D721Med (cell line): ENCODE data around the gene DPP6.

ENCODE experiments used
- DNase-seq: peaks from one replicate; pipeline ENCODE4 v3.0.0; 2011; ENCODE audit warnings: low spot score; ENCODE audit not compliant: insufficient read length
- FAIRE-seq: peaks from 2 replicates; lab custom pipeline; 2011; peaks lifted over from hg19 to GRCh38; lab: Jason Lieb, UNC
- CTCF ChIP-seq: IDR thresholded peaks from 2 replicates; pipeline ENCODE4 v1.5.1; 2012; ENCODE audit warnings: mild to moderate bottlenecking, control low read depth; ENCODE audit not compliant: insufficient read depth; ENCODE audit errors: missing control alignments

Gene DPP6

GRCh38 chr7:154871507-154871906 lies 819.3 kb downstream of the DPP6 start:
- DNase-seq (no peak), FAIRE-seq (no peak)
- no peak for TF ChIP-seq CTCF

GRCh38 chr7:154871928-154872750 lies 819.9 kb downstream of the DPP6 start:
- no peak for TF ChIP-seq CTCF
- no peak for DNase-seq
- FAIRE-seq: no peak

- no peak for TF ChIP-seq CTCF
- no peak for FAIRE-seq
- no peak for DNase-seq
Observed at GRCh38 chr7:154872811-154873499, 820.8 kb downstream of the DPP6 start.

- DNase-seq (no peak), FAIRE-seq (no peak)
- TF ChIP-seq CTCF: no peak
Observed at GRCh38 chr7:154873500-154874121, 821.4 kb downstream of the DPP6 start.

GRCh38 chr7:154874409-154875113 lies 822.4 kb downstream of the DPP6 start:
- FAIRE-seq (no peak), DNase-seq (no peak)
- no peak for TF ChIP-seq CTCF

- TF ChIP-seq CTCF: no peak
- FAIRE-seq (no peak), DNase-seq (no peak)
Observed at GRCh38 chr7:154875297-154875696, 823.1 kb downstream of the DPP6 start.
